Measurements from ENCODE around the gene ZFHX3. TPM values are rescaled to one million over a fixed set of nuclear protein-coding genes. Genes with fewer than 3 reads are reported as not detected.

The ZFHX3 gene
- polyA plus RNA-seq, 1 donor (not counting 4 experiments of a cell fraction or from before 2014, with no cell fraction given): 1.2 TPM

DNA sequence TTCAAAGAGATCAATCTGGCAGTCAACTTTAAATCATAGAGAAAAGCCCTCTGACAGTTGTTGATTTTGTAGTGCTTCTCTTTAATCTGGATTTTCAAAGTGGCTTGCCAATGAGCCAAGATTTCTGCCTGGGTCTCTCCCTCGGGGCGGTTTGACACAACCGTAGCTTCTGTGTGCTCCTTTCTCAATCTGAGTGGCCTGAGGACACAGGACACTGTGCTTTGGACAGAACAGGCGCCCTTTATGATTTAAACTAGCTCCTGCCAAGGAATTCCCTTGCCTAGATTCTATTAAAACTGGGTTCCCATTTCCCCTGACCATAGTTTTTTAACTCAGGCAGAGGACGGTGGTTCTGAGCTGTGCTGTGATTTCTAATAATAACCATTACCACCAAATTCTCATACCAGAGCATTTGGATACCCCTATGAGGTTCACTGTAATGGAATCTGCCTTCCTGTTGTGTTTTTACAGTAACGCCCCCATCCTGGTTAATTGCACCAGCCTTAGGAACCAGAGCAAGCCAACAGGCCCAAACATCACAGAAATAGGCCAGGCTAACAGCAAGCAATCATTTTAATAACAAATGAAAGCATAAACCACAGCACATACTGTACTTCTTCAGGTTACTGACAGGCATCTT, 4.0 kb downstream of the ZFHX3 start:
- no peak overlapping the region for H3K27ac ChIP-seq (ENCODE audit: control insufficient read depth, insufficient read depth, low read length)
- H3K9me1 ChIP-seq (ENCODE audit: control insufficient read depth, extremely low read depth, insufficient read depth, low read length): no peaks in the 10 kb centered on the region
- no peaks in the 10 kb centered on the region for H3K9me3 ChIP-seq (ENCODE audit: control insufficient read depth, low read depth, low read length)
- FAIRE-seq (no peak), DNase-seq (ENCODE audit: low read depth, low spot score) (no peak)
- no peak overlapping the region for H2AFZ ChIP-seq (ENCODE audit: control insufficient read depth, low read length)
- H3K79me2 ChIP-seq (ENCODE audit: control insufficient read depth, insufficient read depth, low read length): peaks cover 24% of the 10 kb centered on the region
- H3K4me1 ChIP-seq (ENCODE audit: control insufficient read depth, extremely low read depth, insufficient read depth, low read length): peaks cover 15% of the 10 kb centered on the region
- no peak overlapping the region for H3K4me2 ChIP-seq (ENCODE audit: control insufficient read depth, extremely low read depth, insufficient read depth, low read depth, low read length)
- H4K20me1 ChIP-seq (ENCODE audit: control insufficient read depth, extremely low read depth, insufficient read depth, low read length): no peaks in the 10 kb centered on the region
- H3K27me3 ChIP-seq (ENCODE audit: control insufficient read depth, extremely low read depth, insufficient read depth, low read length): no peaks in the 10 kb centered on the region
- no peaks in the 10 kb centered on the region for H3K36me3 ChIP-seq (ENCODE audit: control insufficient read depth in 2 of 2, extremely low read depth in 1 of 2, insufficient read depth in 2 of 2, low read length in 2 of 2)
- TF ChIP-seq, protein P1, sequence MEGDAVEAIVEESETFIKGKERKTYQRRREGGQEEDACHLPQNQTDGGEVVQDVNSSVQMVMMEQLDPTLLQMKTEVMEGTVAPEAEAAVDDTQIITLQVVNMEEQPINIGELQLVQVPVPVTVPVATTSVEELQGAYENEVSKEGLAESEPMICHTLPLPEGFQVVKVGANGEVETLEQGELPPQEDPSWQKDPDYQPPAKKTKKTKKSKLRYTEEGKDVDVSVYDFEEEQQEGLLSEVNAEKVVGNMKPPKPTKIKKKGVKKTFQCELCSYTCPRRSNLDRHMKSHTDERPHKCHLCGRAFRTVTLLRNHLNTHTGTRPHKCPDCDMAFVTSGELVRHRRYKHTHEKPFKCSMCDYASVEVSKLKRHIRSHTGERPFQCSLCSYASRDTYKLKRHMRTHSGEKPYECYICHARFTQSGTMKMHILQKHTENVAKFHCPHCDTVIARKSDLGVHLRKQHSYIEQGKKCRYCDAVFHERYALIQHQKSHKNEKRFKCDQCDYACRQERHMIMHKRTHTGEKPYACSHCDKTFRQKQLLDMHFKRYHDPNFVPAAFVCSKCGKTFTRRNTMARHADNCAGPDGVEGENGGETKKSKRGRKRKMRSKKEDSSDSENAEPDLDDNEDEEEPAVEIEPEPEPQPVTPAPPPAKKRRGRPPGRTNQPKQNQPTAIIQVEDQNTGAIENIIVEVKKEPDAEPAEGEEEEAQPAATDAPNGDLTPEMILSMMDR (optimal IDR thresholded peaks at IDR 0.05 in 1 of 3, IDR thresholded peaks at IDR 0.05 in 1 of 3, conservative IDR thresholded peaks at IDR 0.05 in 1 of 3; ENCODE audit: extremely low read depth in 1 of 3, insufficient read depth in 2 of 3, low read length in 3 of 3): no peak
- TF ChIP-seq EZH2 (IDR thresholded peaks at IDR 0.05; ENCODE audit: low read length): no peak
- dilution Hi-C loops (cut with MboI; ENCODE audit: extremely low pct_ligation_motif_present, low sequenced_read_pairs): no loop called here
- no peak overlapping the region for H3K4me3 ChIP-seq (ENCODE audit: control insufficient read depth in 2 of 3, extremely low read depth in 1 of 3, insufficient read depth in 2 of 3, low read depth in 1 of 3, low read length in 3 of 3)
- H3K9ac ChIP-seq (ENCODE audit: control insufficient read depth, extremely low read depth, insufficient read depth, low read length): no peak overlapping the region

- Histone ChIP-seq H3K4me2 (ENCODE audit: control insufficient read depth, extremely low read depth, insufficient read depth, low read depth, low read length) (no peak overlapping the region), H3K9me3 (ENCODE audit: control insufficient read depth, low read depth, low read length) (no peaks in the 10 kb centered on the region), H3K36me3 (ENCODE audit: control insufficient read depth in 2 of 2, extremely low read depth in 1 of 2, insufficient read depth in 2 of 2, low read length in 2 of 2) (no peaks in the 10 kb centered on the region), H3K4me1 (ENCODE audit: control insufficient read depth, extremely low read depth, insufficient read depth, low read length) (peaks cover 11% of the 10 kb centered on the region), H3K4me3 (ENCODE audit: control insufficient read depth in 2 of 3, extremely low read depth in 1 of 3, insufficient read depth in 2 of 3, low read depth in 1 of 3, low read length in 3 of 3) (no peak overlapping the region), H4K20me1 (ENCODE audit: control insufficient read depth, extremely low read depth, insufficient read depth, low read length) (no peaks in the 10 kb centered on the region), H3K27me3 (ENCODE audit: control insufficient read depth, extremely low read depth, insufficient read depth, low read length) (no peaks in the 10 kb centered on the region), H3K79me2 (ENCODE audit: control insufficient read depth, insufficient read depth, low read length) (peaks cover 21% of the 10 kb centered on the region), H2AFZ (ENCODE audit: control insufficient read depth, low read length) (no peak overlapping the region), H3K9ac (ENCODE audit: control insufficient read depth, extremely low read depth, insufficient read depth, low read length) (no peak overlapping the region), H3K27ac (ENCODE audit: control insufficient read depth, insufficient read depth, low read length) (no peak overlapping the region), H3K9me1 (ENCODE audit: control insufficient read depth, extremely low read depth, insufficient read depth, low read length) (no peaks in the 10 kb centered on the region)
- no peak for TF ChIP-seq EZH2 (IDR thresholded peaks at IDR 0.05; ENCODE audit: low read length)
- TF ChIP-seq, protein P1 (optimal IDR thresholded peaks at IDR 0.05 in 1 of 3, IDR thresholded peaks at IDR 0.05 in 1 of 3, conservative IDR thresholded peaks at IDR 0.05 in 1 of 3; ENCODE audit: extremely low read depth in 1 of 3, insufficient read depth in 2 of 3, low read length in 3 of 3): no peak
- dilution Hi-C loops (cut with MboI; ENCODE audit: extremely low pct_ligation_motif_present, low sequenced_read_pairs): no loop called here
- DNase-seq (ENCODE audit: low read depth, low spot score) (no peak), FAIRE-seq (no peak)
Measured at GRCh38 chr16:73042807-73043206, 5.1 kb downstream of the ZFHX3 start.
